NCI-H2029 treated with DMSO at 0.1 percent for 48 hours (cell line): ENCODE results near the gene DRC7.

Experiments used
- DNase-seq: peaks from one replicate; lab custom pipeline; 2025; lab: John Stamatoyannopoulos, UW

The DRC7 gene

GRCh38 chr16:57675741-57676551 is 18.7 kb upstream of the DRC7 start:
- DNase-seq = no peak

GRCh38 chr16:57676553-57677085 is 18.0 kb upstream of the DRC7 start:
- DNase-seq = peak; percentile 24

GRCh38 chr16:57677622-57678369 is 16.8 kb upstream of the DRC7 start:
- no peak for DNase-seq

GRCh38 chr16:57679016-57679415 is 15.6 kb upstream of the DRC7 start:
- DNase-seq = no peak

- no peak for DNase-seq
Measured at GRCh38 chr16:57679767-57680482, 14.7 kb upstream of the DRC7 start.

GRCh38 chr16:57680842-57681375 is 13.7 kb upstream of the DRC7 start:
- no peak for DNase-seq

DNA sequence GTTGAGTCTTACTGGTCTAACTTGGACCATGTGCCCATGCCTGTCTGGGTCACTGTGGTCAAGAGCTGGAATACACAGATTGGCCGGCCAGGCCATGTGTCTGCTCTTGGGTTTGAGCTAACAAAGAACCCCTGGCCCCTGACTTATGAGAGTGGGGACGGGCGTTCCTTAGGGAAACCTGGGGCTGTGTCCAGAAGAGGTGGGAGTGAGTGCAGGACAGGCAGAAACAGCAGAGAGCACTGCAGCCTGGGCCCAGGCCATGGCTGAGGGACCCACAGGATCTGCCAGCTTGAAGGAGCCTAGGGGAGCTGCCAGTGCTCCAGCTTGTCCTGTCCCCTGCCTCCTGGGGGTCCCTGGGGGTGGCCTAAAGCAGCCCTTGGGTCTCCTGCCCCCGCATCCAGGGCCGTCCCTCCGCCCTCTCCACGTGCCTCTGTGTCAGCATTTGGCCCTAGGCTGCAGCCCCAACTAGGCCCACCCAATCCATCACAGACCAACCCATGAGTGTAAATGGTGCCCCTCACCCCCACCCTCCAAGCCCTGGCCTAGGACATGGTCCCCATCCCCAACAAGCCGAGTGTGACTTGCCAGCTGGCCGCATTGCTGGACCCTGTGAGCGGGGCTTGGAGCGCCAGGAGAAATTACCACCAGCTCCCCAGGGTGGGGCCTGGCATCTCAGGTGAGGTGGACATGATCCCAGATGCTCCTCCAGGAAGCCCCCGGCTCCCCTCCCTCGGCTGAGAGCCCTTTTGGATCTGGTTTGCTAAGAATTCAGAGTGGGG is 12.5 kb upstream of the DRC7 start:
- DNase-seq = no peak

DNA sequence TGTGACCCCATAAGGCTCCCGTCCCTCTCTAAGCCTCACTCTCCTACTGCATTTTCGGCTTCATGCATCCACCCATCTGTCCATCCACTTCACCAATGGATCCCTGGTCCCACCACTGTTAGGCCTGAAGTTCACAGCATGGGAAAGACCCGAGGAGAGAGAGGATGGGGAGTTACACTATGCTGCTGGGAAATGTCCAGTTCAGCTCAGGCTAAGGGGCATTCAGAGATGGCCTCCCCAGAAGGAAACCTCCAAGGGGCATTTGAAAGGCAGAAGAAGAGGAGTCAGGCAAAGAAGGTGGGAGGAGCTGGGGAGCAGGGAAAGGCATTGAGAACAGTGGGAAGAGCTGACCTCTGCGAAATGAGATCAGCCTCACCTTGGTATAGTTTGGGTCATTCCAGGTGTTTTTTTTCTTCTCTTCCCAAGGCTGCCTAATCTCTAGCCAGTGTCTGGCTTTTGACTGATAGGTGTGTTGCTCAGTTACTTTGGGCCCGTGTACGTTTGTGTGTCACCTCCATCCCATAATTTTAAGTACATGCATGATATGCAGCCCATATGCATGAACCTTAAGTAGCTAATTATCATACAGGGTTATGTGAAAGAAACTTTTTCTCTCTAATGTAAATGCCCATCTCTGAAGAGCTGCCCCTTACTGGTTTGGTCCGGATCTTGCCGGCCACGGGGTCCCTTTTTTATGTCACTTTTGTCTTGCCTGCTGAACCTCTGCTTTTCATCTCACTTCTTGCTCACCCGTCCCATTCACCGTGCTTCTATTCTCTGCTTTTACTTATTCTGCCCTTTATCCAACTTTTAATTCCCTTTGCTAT is 11.6 kb upstream of the DRC7 start:
- no peak for DNase-seq

DNA sequence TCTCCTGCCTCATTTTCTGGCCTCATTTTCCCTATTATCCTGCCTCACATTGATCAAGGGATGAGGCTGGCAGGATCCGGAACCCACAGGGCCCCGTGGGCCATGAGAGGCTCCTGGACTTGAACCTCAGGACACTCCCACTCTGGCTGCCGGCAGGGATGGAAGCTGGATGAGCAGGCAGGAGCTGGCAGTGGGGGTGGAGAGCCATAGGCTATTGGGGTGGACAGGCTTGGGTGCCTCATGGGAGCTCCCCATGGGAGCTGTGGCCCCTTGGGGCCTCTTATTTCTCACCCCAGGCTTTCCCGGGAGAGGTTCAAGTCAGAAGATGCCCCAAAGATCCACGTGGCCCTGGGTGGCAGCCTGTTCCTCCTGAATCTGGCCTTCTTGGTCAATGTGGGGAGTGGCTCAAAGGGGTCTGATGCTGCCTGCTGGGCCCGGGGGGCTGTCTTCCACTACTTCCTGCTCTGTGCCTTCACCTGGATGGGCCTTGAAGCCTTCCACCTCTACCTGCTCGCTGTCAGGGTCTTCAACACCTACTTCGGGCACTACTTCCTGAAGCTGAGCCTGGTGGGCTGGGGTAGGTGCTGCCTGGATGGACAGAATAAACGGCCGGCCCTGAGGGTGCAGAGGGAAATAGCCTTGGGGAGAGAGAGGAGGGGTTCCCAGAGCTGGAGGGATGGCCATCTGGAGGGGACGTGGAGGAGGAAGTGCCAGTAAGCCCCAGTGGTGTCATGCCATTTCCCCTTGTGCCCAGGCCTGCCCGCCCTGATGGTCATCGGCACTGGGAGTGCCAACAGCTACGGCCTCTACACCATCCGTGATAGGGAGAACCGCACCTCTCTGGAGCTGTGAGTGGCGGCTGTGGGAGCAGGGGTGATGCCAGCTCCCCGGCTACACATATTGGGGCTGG is 10.7 kb upstream of the DRC7 start:
- no peak for DNase-seq

- DNase-seq = no peak
Measured at GRCh38 chr16:57684626-57685358, 9.8 kb upstream of the DRC7 start.

DNA sequence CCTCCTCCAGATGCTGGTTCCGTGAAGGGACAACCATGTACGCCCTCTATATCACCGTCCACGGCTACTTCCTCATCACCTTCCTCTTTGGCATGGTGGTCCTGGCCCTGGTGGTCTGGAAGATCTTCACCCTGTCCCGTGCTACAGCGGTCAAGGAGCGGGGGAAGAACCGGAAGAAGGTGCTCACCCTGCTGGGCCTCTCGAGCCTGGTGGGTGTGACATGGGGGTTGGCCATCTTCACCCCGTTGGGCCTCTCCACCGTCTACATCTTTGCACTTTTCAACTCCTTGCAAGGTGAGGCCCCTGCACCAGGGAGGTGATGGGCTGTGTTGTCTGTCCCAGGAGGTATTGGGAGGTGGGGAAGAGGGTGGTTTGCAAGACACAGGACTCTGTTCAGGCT is 9.0 kb upstream of the DRC7 start:
- DNase-seq = no peak

- DNase-seq = no peak
Measured at GRCh38 chr16:57686577-57686976, 8.0 kb upstream of the DRC7 start.

GRCh38 chr16:57687363-57687929 is 7.2 kb upstream of the DRC7 start:
- DNase-seq = no peak

DNA sequence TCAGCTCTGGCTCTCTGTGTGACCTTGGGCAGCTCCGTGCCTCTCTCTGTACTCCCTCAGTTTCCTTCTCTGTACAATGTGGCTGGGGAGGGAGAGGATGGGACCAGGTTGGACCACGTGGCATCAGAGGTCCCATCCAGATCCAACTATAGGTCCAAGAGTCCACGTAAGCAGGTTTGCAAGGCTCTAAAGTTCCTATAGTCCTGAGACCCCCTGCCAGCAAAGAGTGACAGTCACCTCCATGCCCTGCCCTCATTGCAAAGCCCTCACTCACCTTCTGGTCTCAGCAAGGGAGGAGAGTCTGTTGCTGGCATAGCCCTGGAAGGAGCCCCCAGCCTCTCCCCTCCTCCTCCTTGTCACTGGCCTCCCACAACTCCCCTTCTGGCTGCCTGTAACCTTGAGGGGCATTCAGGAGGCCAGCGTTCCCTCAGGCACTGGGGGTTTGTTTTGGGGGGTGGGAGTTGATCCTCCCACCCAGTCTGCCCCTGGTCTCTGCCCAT is 6.1 kb upstream of the DRC7 start:
- DNase-seq = no peak

- no peak for DNase-seq
Measured at GRCh38 chr16:57688987-57689761, 5.4 kb upstream of the DRC7 start.

DNA sequence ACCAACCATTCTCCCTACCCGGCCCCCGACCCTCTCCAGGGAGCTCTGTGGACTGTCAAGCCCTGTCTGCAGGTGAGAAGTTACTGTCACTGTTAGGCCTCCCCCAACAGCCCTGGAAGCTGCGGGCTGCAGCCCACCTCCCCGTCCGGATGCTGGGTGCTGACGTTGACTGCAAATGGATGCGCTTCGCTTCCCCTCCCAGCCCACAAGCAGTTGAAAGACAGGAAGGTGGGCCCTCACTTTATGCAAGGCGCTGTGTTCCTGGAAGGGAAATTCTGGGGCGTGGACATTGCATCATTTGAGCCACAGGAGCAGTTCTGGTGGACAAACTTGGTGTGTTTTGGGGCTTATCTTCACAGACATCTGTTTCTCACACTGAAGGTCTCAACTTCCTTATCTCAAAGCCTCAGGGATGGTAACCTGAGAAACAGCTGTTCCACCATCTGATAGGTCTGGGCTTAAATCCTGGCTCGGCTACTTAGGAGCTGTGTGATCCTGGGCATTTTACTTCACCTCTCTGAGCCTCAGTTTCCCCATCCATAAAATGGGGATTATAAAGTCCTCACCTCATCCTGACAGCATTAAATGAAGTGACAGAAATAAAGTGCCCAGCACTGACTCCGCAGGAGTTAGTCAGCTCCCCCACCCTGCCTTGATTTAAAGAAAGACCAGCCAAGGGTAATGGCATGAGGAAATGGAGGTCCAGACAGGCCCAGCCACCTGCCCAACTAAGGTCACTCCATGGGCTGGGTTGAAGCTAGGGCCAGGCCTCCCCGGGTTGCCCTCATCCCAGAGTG is 4.6 kb upstream of the DRC7 start:
- no peak for DNase-seq
